Astrocyte (in vitro differentiated cells and primary cell): ENCODE results near the gene ZNF488.

Experiments
- CTCF ChIP-seq: IDR thresholded peaks from 2 replicates; pipeline ENCODE4 v1.5.1; 2011; ENCODE audit warnings: low read depth, mild to moderate bottlenecking, inconsistent platforms, low read length, moderate library complexity; ENCODE audit not compliant: insufficient read depth
- EZH2 ChIP-seq: IDR thresholded peaks from 2 replicates; pipeline ENCODE4 v1.6.1; 2012; ENCODE audit warnings: mild to moderate bottlenecking, low read length, inconsistent platforms; ENCODE audit not compliant: insufficient read depth

- no peak for TF ChIP-seq CTCF
- TF ChIP-seq EZH2: no peak
Observed at GRCh38 chr10:47413531-47414226, 29.6 kb upstream of the ZNF488 start.
